CD4-positive, alpha-beta memory T cell (primary cell): ENCODE results near the gene GRID2. TPM values are rescaled to one million over a fixed set of nuclear protein-coding genes. Genes with fewer than 3 reads are reported as not detected.

Source experiments
- CTCF ChIA-PET: fragments of 350-600 bp; sonication (Branson Sonifier 250); formaldehyde crosslinking; loops from one replicate; lab custom pipeline; 2021; ENCODE audit warnings: inconsistent platforms; ENCODE audit not compliant: partially characterized antibody; lab: Charles Lee
- POLR2A ChIA-PET: fragments of 350-600 bp; sonication (Branson Sonifier 250); formaldehyde crosslinking; loops from one replicate; lab custom pipeline; 2021; ENCODE audit not compliant: partially characterized antibody; lab: Charles Lee
- DNase-seq, 5 donors: peaks; one replicate each; pipeline versions ENCODE4 v3.0.0 to v3.0.0-alpha.2; 2020 to 2022; ENCODE audit warnings: mixed read lengths in 1 of 5
- H3K27ac ChIP-seq: one replicate; pipeline ENCODE4 v1.7.0; 2013; ENCODE audit warnings: low read depth, low read length
- H3K27me3 ChIP-seq: 2 replicates; pipeline ENCODE4 v1.7.0; 2013; ENCODE audit warnings: mild to moderate bottlenecking, low read length, moderate library complexity; ENCODE audit not compliant: insufficient read depth
- H3K36me3 ChIP-seq: 2 replicates; pipeline ENCODE4 v1.7.0; 2013; ENCODE audit warnings: mild to moderate bottlenecking, low read length, moderate library complexity; ENCODE audit not compliant: insufficient read depth
- H3K4me1 ChIP-seq: 2 replicates; pipeline ENCODE4 v1.7.0; 2013; ENCODE audit warnings: mild to moderate bottlenecking, low read length, moderate library complexity; ENCODE audit not compliant: insufficient read depth
- H3K4me3 ChIP-seq, 2 donors: one replicate each; pipeline ENCODE4 v1.7.0; 2013; ENCODE audit warnings: low read length in 2 of 2, mild to moderate bottlenecking in 1 of 2
- H3K9me3 ChIP-seq, 2 donors: one replicate each; pipeline ENCODE4 v1.7.0; 2013; ENCODE audit warnings: low read length in 2 of 2, control low read depth in 1 of 2; ENCODE audit not compliant: control insufficient read depth in 1 of 2
- H3K27ac Mint-ChIP-seq, 7 donors: one replicate each; pipeline ENCODE4 v1.8.0; 2020 to 2021; ENCODE audit warnings: mixed read lengths in 7 of 7, mild to moderate bottlenecking in 6 of 7, inconsistent platforms in 3 of 7, moderate library complexity in 3 of 7
- H3K27me3 Mint-ChIP-seq, 2 donors: one replicate each; pipeline ENCODE4 v1.8.0; 2020 to 2021; ENCODE audit warnings: mixed read lengths in 2 of 2
- H3K36me3 Mint-ChIP-seq, 2 donors: one replicate each; pipeline ENCODE4 v1.8.0; 2020 to 2021; ENCODE audit warnings: mixed read lengths in 2 of 2, inconsistent platforms in 1 of 2, mild to moderate bottlenecking in 1 of 2
- H3K4me1 Mint-ChIP-seq, 4 donors: one replicate each; pipeline ENCODE4 v1.8.0; 2020 to 2021; ENCODE audit warnings: mixed read lengths in 4 of 4, mild to moderate bottlenecking in 1 of 4
- H3K4me3 Mint-ChIP-seq, 8 donors: one replicate each; pipeline ENCODE4 v1.8.0; 2020 to 2021; ENCODE audit warnings: mixed read lengths in 8 of 8, mild to moderate bottlenecking in 7 of 8, moderate library complexity in 6 of 8, inconsistent platforms in 3 of 8
- H3K9me3 Mint-ChIP-seq, 8 donors: one replicate each; pipeline ENCODE4 v1.8.0; 2020 to 2021; ENCODE audit warnings: mixed read lengths in 8 of 8, mild to moderate bottlenecking in 5 of 8, inconsistent platforms in 3 of 8, moderate library complexity in 1 of 8
- intact Hi-C: fragments of 100-400 bp; cut with micrococcal nuclease; formaldehyde crosslinking; loops from one replicate; pipeline ENCODE4 v1.15.1; 2023
- polyA plus RNA-seq, 2 donors: library from polyadenylated mRNA; unstranded; fragments of 300-500 nt; fragmentation: Illumina TruSeq; gene quantifications; one replicate each; pipeline ENCODE4 v1.2.3, GENCODE V29; 2021
- total RNA-seq, 2 experiments: library from RNA; stranded (reverse); gene quantifications; one replicate each; pipeline ENCODE4 v1.2.3, GENCODE V29; 2021

Gene GRID2
- total and polyA plus RNA-seq, 4 experiments from 2014 or later: not detected

DNA sequence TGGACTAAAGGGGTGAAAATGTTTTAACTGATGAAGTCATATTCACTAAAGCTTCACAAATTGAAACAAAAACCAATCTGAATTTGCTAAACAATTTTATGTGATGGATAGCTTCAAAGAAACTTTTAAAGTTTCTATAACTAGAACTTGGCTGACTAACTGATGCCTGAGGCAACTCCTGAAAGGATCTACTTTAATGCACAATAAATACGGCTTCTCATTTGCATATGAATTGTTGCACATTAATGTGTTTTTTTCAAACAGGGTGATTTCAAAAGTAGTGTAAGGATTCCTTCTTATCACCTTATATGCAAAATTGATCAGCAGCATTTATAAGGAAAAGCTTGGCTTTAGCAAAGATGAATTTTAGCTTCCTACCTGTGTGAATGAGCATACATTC, 1466.4 kb downstream of the GRID2 start:
- no peaks in the 10 kb centered on the region for H3K9me3 ChIP-seq
- H3K4me3 Mint-ChIP-seq: no peak overlapping the region
- H3K27ac ChIP-seq: no peak overlapping the region
- H3K4me1 Mint-ChIP-seq: no peaks in the 10 kb centered on the region
- no peaks in the 10 kb centered on the region for H3K36me3 Mint-ChIP-seq
- ChIA-PET POLR2A (no interaction called here), CTCF (interaction anchor here (0.9 kb wide), 1 partner anchor 21 kb away, joined by 3 read pairs; no protein-coding TSS in a partner anchor)
- H3K27me3 ChIP-seq: no peaks in the 10 kb centered on the region
- no peak overlapping the region for H3K4me3 ChIP-seq
- H3K27me3 Mint-ChIP-seq: peaks cover 0 to 1% of the 10 kb centered on the region in 2 donors
- intact Hi-C loops: no loop called here
- no peaks in the 10 kb centered on the region for H3K4me1 ChIP-seq
- no peak overlapping the region for H3K27ac Mint-ChIP-seq
- no peaks in the 10 kb centered on the region for H3K9me3 Mint-ChIP-seq
- no peaks in the 10 kb centered on the region for H3K36me3 ChIP-seq
- no peak for DNase-seq

- Mint-ChIP-seq H3K36me3 (no peaks in the 10 kb centered on the region), H3K4me1 (no peaks in the 10 kb centered on the region), H3K27me3 (peaks cover 0 to 1% of the 10 kb centered on the region in 2 donors), H3K9me3 (no peaks in the 10 kb centered on the region), H3K27ac (no peak overlapping the region), H3K4me3 (no peak overlapping the region)
- intact Hi-C loops: no loop called here
- Histone ChIP-seq H3K27ac (no peak overlapping the region), H3K4me1 (no peaks in the 10 kb centered on the region), H3K4me3 (no peak overlapping the region), H3K27me3 (no peaks in the 10 kb centered on the region), H3K36me3 (no peaks in the 10 kb centered on the region), H3K9me3 (no peaks in the 10 kb centered on the region)
- DNase-seq: no peak
- CTCF ChIA-PET: no interaction called here
- POLR2A ChIA-PET: no interaction called here
These were observed 1468.1 kb downstream of the GRID2 start for GRCh38 chr4:93771640-93772411.

DNA sequence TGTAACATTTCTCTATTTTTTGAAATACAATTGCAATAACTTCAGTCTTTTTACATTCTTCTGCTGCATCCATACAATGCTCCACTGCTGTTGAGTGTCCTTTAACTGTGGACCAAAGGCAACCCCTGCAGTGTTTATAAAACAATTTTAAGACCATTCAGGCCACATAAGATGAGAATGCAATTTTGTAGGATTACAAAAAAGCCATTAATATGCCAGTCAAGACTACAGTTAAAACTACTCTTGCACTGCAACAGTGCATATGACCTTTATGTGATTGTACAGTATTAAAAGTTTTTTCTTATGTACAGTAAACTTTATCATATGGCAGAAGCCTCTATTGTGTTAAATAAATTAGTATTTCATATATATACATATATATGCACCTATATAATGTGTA, 1469.1 kb downstream of the GRID2 start:
- CTCF ChIA-PET: no interaction called here
- H3K9me3 Mint-ChIP-seq: no peaks in the 10 kb centered on the region
- intact Hi-C loops: no loop called here
- Histone ChIP-seq H3K9me3 (no peaks in the 10 kb centered on the region), H3K4me1 (no peaks in the 10 kb centered on the region), H3K27me3 (no peaks in the 10 kb centered on the region), H3K4me3 (no peak overlapping the region), H3K27ac (no peak overlapping the region), H3K36me3 (no peaks in the 10 kb centered on the region)
- no peak for DNase-seq
- no peak overlapping the region for H3K27ac Mint-ChIP-seq
- POLR2A ChIA-PET: no interaction called here
- H3K36me3 Mint-ChIP-seq: no peaks in the 10 kb centered on the region
- H3K4me1 Mint-ChIP-seq: no peaks in the 10 kb centered on the region
- no peak overlapping the region for H3K4me3 Mint-ChIP-seq
- peaks cover 0 to 1% of the 10 kb centered on the region in 2 donors for H3K27me3 Mint-ChIP-seq

- ChIA-PET POLR2A (no interaction called here), CTCF (no interaction called here)
- no peaks in the 10 kb centered on the region for H3K9me3 ChIP-seq
- Mint-ChIP-seq H3K36me3 (no peaks in the 10 kb centered on the region), H3K9me3 (peaks cover 0 to 4% (median 0%) of the 10 kb centered on the region in 8 donors), H3K4me1 (no peaks in the 10 kb centered on the region), H3K27ac (no peak overlapping the region), H3K4me3 (no peak overlapping the region), H3K27me3 (peaks cover 0 to 3% of the 10 kb centered on the region in 2 donors)
- H3K4me1 ChIP-seq: no peaks in the 10 kb centered on the region
- intact Hi-C loops: no loop called here
- no peaks in the 10 kb centered on the region for H3K36me3 ChIP-seq
- no peaks in the 10 kb centered on the region for H3K27me3 ChIP-seq
- H3K4me3 ChIP-seq: no peak overlapping the region
- DNase-seq: no peak
- no peak overlapping the region for H3K27ac ChIP-seq
These were observed 1471.8 kb downstream of the GRID2 start for GRCh38 chr4:93775551-93775950.

DNA sequence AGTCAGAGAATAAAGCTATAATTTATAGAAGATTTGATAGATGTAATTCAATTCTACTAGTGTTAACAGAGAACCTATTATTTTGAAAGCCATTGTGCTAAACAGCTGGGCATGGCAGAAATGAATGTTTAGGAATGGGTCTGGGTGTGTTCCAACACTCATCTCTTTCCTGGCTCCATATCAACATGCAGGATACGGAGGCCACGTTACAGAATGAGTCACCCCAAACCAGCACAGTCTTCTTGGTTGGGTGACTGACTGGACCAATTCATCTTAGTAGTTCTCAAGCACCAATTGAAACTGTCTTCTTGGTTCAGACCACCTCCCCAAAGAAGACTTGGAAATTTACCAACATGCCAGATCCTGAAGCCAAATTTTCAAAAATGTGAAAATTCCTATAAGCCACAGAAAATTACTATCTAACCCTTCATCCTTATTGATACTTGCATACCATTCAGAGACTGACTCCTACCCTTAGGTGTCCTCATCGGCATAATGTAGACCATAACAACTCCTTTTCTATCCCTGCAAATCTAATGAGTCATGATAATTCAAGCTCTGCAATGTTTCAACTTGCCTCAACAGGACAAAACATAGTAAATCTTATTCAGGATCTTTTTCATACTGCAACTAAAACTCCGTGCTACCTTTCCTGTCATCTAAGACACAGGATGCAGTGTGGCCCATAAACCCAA, 1472.8 kb downstream of the GRID2 start:
- Mint-ChIP-seq H3K36me3 (no peaks in the 10 kb centered on the region), H3K27ac (no peak overlapping the region), H3K4me1 (no peaks in the 10 kb centered on the region), H3K4me3 (no peak overlapping the region), H3K27me3 (peaks cover 0 to 3% of the 10 kb centered on the region in 2 donors), H3K9me3 (peaks cover 0 to 4% (median 0%) of the 10 kb centered on the region in 8 donors)
- Histone ChIP-seq H3K9me3 (no peaks in the 10 kb centered on the region), H3K27me3 (no peaks in the 10 kb centered on the region), H3K36me3 (no peaks in the 10 kb centered on the region), H3K4me1 (no peaks in the 10 kb centered on the region), H3K27ac (no peak overlapping the region), H3K4me3 (no peak overlapping the region)
- ChIA-PET CTCF (no interaction called here), POLR2A (no interaction called here)
- intact Hi-C loops: no loop called here
- DNase-seq: no peak

GRCh38 chr4:93777081-93777460, 1473.3 kb downstream of the GRID2 start:
- H3K27ac Mint-ChIP-seq: no peak overlapping the region
- no peaks in the 10 kb centered on the region for H3K36me3 Mint-ChIP-seq
- CTCF ChIA-PET: no interaction called here

GRCh38 chr4:93779228-93779627, 1475.5 kb downstream of the GRID2 start:
- Histone ChIP-seq H3K9me3 (no peaks in the 10 kb centered on the region), H3K4me1 (no peaks in the 10 kb centered on the region), H3K27ac (no peak overlapping the region), H3K27me3 (no peaks in the 10 kb centered on the region), H3K4me3 (no peak overlapping the region), H3K36me3 (no peaks in the 10 kb centered on the region)
- Mint-ChIP-seq H3K9me3 (peaks cover 0 to 4% (median 0%) of the 10 kb centered on the region in 8 donors), H3K27ac (no peak overlapping the region), H3K4me1 (no peaks in the 10 kb centered on the region), H3K4me3 (no peak overlapping the region), H3K27me3 (peaks cover 0 to 3% of the 10 kb centered on the region in 2 donors), H3K36me3 (no peaks in the 10 kb centered on the region)
- ChIA-PET CTCF (no interaction called here), POLR2A (no interaction called here)
- DNase-seq: no peak
- intact Hi-C loops: no loop called here

More at GRCh38 chr4:93777081-93777460, 1473.3 kb downstream of the GRID2 start:
- Histone ChIP-seq H3K36me3 (no peaks in the 10 kb centered on the region), H3K4me3 (no peak overlapping the region), H3K27ac (no peak overlapping the region), H3K9me3 (no peaks in the 10 kb centered on the region), H3K27me3 (no peaks in the 10 kb centered on the region), H3K4me1 (no peaks in the 10 kb centered on the region)
- Mint-ChIP-seq H3K4me1 (no peaks in the 10 kb centered on the region), H3K27me3 (peaks cover 0 to 3% of the 10 kb centered on the region in 2 donors), H3K9me3 (peaks cover 0 to 4% (median 0%) of the 10 kb centered on the region in 8 donors), H3K4me3 (no peak overlapping the region)
- POLR2A ChIA-PET: no interaction called here
- intact Hi-C loops: no loop called here
- DNase-seq: no peak
